ENCODE results near the gene POLR1G. TPM values are rescaled to one million over a fixed set of nuclear protein-coding genes. Genes with fewer than 3 reads are reported as not detected.

The POLR1G gene
- total and polyA plus RNA-seq, 9 of the 15 experiments (the other 6 are each of a cell fraction or from before 2014, with no cell fraction given) = 3.0 to 50.1 (median 27.4) TPM

DNA sequence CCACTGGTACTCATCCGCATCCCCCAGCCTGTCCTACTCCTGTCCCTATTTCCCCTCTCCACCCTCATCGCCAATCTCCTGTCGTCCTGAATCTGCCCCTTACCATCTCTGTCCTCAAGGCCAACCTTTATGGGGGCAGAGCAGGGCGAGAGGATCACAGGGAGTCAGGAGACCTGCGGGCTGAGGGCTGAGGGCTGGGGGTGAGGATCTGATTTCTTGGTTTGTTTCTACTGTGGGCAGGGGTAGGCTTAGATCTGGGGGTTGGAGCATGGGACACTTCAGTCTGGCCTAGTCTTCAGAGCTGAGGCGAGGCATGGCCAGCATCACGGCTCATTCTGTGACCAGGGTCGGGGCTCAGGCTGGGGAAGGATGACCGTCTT is 33.8 kb downstream of the POLR1G start (continued):
- TF ChIP-seq, protein P1, sequence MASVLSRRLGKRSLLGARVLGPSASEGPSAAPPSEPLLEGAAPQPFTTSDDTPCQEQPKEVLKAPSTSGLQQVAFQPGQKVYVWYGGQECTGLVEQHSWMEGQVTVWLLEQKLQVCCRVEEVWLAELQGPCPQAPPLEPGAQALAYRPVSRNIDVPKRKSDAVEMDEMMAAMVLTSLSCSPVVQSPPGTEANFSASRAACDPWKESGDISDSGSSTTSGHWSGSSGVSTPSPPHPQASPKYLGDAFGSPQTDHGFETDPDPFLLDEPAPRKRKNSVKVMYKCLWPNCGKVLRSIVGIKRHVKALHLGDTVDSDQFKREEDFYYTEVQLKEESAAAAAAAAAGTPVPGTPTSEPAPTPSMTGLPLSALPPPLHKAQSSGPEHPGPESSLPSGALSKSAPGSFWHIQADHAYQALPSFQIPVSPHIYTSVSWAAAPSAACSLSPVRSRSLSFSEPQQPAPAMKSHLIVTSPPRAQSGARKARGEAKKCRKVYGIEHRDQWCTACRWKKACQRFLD (CRISPR knock-in tag; IDR thresholded peaks at IDR 0.05) = peak; percentile 62
- TF ChIP-seq, protein P2, sequence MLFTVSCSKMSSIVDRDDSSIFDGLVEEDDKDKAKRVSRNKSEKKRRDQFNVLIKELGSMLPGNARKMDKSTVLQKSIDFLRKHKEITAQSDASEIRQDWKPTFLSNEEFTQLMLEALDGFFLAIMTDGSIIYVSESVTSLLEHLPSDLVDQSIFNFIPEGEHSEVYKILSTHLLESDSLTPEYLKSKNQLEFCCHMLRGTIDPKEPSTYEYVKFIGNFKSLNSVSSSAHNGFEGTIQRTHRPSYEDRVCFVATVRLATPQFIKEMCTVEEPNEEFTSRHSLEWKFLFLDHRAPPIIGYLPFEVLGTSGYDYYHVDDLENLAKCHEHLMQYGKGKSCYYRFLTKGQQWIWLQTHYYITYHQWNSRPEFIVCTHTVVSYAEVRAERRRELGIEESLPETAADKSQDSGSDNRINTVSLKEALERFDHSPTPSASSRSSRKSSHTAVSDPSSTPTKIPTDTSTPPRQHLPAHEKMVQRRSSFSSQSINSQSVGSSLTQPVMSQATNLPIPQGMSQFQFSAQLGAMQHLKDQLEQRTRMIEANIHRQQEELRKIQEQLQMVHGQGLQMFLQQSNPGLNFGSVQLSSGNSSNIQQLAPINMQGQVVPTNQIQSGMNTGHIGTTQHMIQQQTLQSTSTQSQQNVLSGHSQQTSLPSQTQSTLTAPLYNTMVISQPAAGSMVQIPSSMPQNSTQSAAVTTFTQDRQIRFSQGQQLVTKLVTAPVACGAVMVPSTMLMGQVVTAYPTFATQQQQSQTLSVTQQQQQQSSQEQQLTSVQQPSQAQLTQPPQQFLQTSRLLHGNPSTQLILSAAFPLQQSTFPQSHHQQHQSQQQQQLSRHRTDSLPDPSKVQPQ (CRISPR knock-in tag; IDR thresholded peaks at IDR 0.05; ENCODE audit: borderline replicate concordance) = no peak
- no peak for TF ChIP-seq KLF10 (CRISPR knock-in tag; IDR thresholded peaks at IDR 0.05)
- TF ChIP-seq, protein P3, sequence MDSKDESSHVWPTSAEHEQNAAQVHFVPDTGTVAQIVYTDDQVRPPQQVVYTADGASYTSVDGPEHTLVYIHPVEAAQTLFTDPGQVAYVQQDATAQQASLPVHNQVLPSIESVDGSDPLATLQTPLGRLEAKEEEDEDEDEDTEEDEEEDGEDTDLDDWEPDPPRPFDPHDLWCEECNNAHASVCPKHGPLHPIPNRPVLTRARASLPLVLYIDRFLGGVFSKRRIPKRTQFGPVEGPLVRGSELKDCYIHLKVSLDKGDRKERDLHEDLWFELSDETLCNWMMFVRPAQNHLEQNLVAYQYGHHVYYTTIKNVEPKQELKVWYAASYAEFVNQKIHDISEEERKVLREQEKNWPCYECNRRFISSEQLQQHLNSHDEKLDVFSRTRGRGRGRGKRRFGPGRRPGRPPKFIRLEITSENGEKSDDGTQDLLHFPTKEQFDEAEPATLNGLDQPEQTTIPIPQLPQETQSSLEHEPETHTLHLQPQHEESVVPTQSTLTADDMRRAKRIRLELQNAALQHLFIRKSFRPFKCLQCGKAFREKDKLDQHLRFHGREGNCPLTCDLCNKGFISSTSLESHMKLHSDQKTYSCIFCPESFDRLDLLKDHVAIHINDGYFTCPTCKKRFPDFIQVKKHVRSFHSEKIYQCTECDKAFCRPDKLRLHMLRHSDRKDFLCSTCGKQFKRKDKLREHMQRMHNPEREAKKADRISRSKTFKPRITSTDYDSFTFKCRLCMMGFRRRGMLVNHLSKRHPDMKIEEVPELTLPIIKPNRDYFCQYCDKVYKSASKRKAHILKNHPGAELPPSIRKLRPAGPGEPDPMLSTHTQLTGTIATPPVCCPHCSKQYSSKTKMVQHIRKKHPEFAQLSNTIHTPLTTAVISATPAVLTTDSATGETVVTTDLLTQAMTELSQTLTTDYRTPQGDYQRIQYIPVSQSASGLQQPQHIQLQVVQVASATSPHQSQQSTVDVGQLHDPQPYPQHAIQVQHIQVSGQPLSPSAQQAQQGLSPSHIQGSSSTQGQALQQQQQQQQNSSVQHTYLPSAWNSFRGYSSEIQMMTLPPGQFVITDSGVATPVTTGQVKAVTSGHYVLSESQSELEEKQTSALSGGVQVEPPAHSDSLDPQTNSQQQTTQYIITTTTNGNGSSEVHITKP (IDR thresholded peaks at IDR 0.05; ENCODE audit: partially characterized antibody) = no peak
- no peak for TF ChIP-seq SRSF1 (IDR thresholded peaks at IDR 0.05; ENCODE audit: low read depth, low read length)
- TF ChIP-seq ZNF561 (CRISPR knock-in tag; conservative IDR thresholded peaks at IDR 0.05) = no peak
- TF ChIP-seq SMARCA5 (IDR thresholded peaks at IDR 0.05) = peak; percentile 44; the same call in 1 of the 2 replicates
- TF ChIP-seq FIP1L1 (IDR thresholded peaks at IDR 0.05; ENCODE audit: low read depth, low read length, poor library complexity, severe bottlenecking) = no peak
- no peak for TF ChIP-seq PHF20 (IDR thresholded peaks at IDR 0.05; ENCODE audit: partially characterized antibody)
- no peak for TF ChIP-seq ZNF41 (CRISPR knock-in tag; conservative IDR thresholded peaks at IDR 0.05)
- no peak; the same call in 1 of the 2 replicates for TF ChIP-seq SUPT5H (IDR thresholded peaks at IDR 0.05)
- no peak for TF ChIP-seq ZBED1 (IDR thresholded peaks at IDR 0.05)
- TF ChIP-seq, protein P4, sequence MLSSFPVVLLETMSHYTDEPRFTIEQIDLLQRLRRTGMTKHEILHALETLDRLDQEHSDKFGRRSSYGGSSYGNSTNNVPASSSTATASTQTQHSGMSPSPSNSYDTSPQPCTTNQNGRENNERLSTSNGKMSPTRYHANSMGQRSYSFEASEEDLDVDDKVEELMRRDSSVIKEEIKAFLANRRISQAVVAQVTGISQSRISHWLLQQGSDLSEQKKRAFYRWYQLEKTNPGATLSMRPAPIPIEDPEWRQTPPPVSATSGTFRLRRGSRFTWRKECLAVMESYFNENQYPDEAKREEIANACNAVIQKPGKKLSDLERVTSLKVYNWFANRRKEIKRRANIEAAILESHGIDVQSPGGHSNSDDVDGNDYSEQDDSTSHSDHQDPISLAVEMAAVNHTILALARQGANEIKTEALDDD (IDR thresholded peaks at IDR 0.05) = no peak
- TF ChIP-seq ZNF143 (CRISPR knock-in tag; IDR thresholded peaks at IDR 0.05) = no peak
- TF ChIP-seq JUND (IDR thresholded peaks at IDR 0.05; ENCODE audit: borderline replicate concordance, low read depth, low read length) = no peak
- no peak for TF ChIP-seq JUND (tag; IDR thresholded peaks at IDR 0.05; ENCODE audit: borderline replicate concordance, low read depth, low read length)
- TF ChIP-seq L3MBTL2 (IDR thresholded peaks at IDR 0.05) = no peak
- no peak for TF ChIP-seq NR3C1 (CRISPR knock-in tag; IDR thresholded peaks at IDR 0.05)
- TF ChIP-seq PTRF (tag; IDR thresholded peaks at IDR 0.05) = no peak

Data from K562 (cell line).